GM12874 (cell line): ENCODE data around the gene TPMT.

Experiments
- TF ChIP-seq, protein P1 (sequence below): IDR thresholded peaks from 2 replicates; pipeline ENCODE4 v1.5.1; 2011; ENCODE audit warnings: low read depth, mild to moderate bottlenecking, control low read depth, low read length, moderate library complexity; ENCODE audit not compliant: insufficient read depth

TPMT gene

GRCh38 chr6:18091382-18091781 lies 63.5 kb downstream of the TPMT start:
- TF ChIP-seq, protein P1, sequence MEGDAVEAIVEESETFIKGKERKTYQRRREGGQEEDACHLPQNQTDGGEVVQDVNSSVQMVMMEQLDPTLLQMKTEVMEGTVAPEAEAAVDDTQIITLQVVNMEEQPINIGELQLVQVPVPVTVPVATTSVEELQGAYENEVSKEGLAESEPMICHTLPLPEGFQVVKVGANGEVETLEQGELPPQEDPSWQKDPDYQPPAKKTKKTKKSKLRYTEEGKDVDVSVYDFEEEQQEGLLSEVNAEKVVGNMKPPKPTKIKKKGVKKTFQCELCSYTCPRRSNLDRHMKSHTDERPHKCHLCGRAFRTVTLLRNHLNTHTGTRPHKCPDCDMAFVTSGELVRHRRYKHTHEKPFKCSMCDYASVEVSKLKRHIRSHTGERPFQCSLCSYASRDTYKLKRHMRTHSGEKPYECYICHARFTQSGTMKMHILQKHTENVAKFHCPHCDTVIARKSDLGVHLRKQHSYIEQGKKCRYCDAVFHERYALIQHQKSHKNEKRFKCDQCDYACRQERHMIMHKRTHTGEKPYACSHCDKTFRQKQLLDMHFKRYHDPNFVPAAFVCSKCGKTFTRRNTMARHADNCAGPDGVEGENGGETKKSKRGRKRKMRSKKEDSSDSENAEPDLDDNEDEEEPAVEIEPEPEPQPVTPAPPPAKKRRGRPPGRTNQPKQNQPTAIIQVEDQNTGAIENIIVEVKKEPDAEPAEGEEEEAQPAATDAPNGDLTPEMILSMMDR, result no peak

GRCh38 chr6:18090349-18090786 lies 64.5 kb downstream of the TPMT start:
- TF ChIP-seq, protein P1, result no peak

- TF ChIP-seq, protein P1, result no peak
Measured at GRCh38 chr6:18088419-18089296, 66.2 kb downstream of the TPMT start.

GRCh38 chr6:18087396-18088165 lies 67.3 kb downstream of the TPMT start:
- TF ChIP-seq, protein P1, result no peak

GRCh38 chr6:18081025-18081668 lies 73.7 kb downstream of the TPMT start:
- TF ChIP-seq, protein P1, result no peak

GRCh38 chr6:18080544-18080943 lies 74.3 kb downstream of the TPMT start:
- TF ChIP-seq, protein P1, result no peak

DNA sequence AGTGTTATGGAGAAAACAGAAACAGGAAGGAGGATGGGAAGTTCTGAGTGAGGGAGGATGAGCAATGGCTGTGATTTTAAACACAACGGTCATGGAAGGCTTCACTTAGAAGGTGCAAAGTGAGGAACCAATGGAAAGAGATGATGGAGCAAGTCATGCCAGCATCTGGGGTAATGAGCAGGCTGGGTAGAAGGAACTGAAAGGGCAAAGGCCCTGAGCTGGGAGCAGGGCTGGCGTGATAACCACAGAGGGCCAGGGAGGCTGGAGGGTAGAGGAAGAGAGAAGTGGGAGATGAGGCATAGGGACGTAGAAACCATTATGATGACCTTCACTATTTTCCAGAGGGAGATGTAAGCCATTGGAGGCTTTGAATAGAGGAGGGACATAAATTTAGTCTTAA lies 76.0 kb downstream of the TPMT start:
- TF ChIP-seq, protein P1, result no peak
